Liver (tissue), 9 donors: ENCODE data around the gene PRPH. TPM values are rescaled to one million over a fixed set of nuclear protein-coding genes. Genes with fewer than 3 reads are reported as not detected.

ENCODE experiments used
- DNase-seq: peaks from one replicate; pipeline ENCODE4 v3.0.0-alpha.2; 2017; ENCODE audit warnings: low spot score
- H3K27ac ChIP-seq, 2 donors: one replicate each; pipeline ENCODE4 v1.7.0; 2013; ENCODE audit warnings: inconsistent platforms in 2 of 2, low read length in 2 of 2, control low read depth in 1 of 2, low read depth in 1 of 2, mild to moderate bottlenecking in 1 of 2
- H3K27me3 ChIP-seq, 4 donors: one replicate each; pipeline versions ENCODE4 v1.6.1 to v1.7.0; 2013; ENCODE audit warnings: low read length in 3 of 4, inconsistent platforms in 1 of 4, mild to moderate bottlenecking in 1 of 4, moderate library complexity in 1 of 4; ENCODE audit not compliant: control insufficient read depth in 4 of 4, insufficient read depth in 4 of 4
- H3K36me3 ChIP-seq, 4 donors: one replicate each; pipeline versions ENCODE4 v1.6.1 to v1.7.0; 2013; ENCODE audit warnings: low read length in 3 of 4, mild to moderate bottlenecking in 3 of 4, low read depth in 1 of 4, moderate library complexity in 1 of 4; ENCODE audit not compliant: control insufficient read depth in 4 of 4, insufficient read depth in 3 of 4
- H3K4me1 ChIP-seq, 4 donors: one replicate each; pipeline versions ENCODE4 v1.6.1 to v1.7.0; 2013; ENCODE audit warnings: low read length in 3 of 4, mild to moderate bottlenecking in 3 of 4, moderate library complexity in 1 of 4; ENCODE audit not compliant: control insufficient read depth in 4 of 4, insufficient read depth in 4 of 4
- H3K4me3 ChIP-seq, 3 donors: one replicate each; pipeline versions ENCODE4 v1.6.1 to v1.7.0; 2013; ENCODE audit warnings: low read length in 3 of 3, control low read depth in 1 of 3, low read depth in 1 of 3, mild to moderate bottlenecking in 1 of 3
- H3K9ac ChIP-seq, 2 donors: one replicate each; pipeline ENCODE4 v1.7.0; 2013; ENCODE audit warnings: low read length in 2 of 2, mild to moderate bottlenecking in 2 of 2, moderate library complexity in 2 of 2, control low read depth in 1 of 2, low read depth in 1 of 2
- H3K9me3 ChIP-seq, 4 donors: one replicate each; pipeline versions ENCODE4 v1.6.1 to v1.7.0; 2013; ENCODE audit warnings: low read length in 3 of 4; ENCODE audit not compliant: control insufficient read depth in 4 of 4
- EGR1 ChIP-seq, 2 donors: IDR thresholded peaks; 2 replicates each; pipeline ENCODE4 v1.6.1; 2016 to 2018; ENCODE audit warnings: antibody characterized with exemption in 2 of 2, low read depth in 2 of 2
- FOXA1 ChIP-seq: IDR thresholded peaks from 2 replicates; pipeline ENCODE4 v1.6.1; 2016; ENCODE audit warnings: antibody characterized with exemption
- FOXA2 ChIP-seq: IDR thresholded peaks from 2 replicates; pipeline ENCODE4 v1.6.1; 2016; ENCODE audit warnings: antibody characterized with exemption
- GABPA ChIP-seq, 2 donors: IDR thresholded peaks in 1 of 2; conservative IDR thresholded peaks in 1 of 2; 2 replicates each; pipeline ENCODE4 v1.6.1; 2016; ENCODE audit warnings: antibody characterized with exemption in 2 of 2, mild to moderate bottlenecking in 1 of 2, moderate library complexity in 1 of 2
- HNF4A ChIP-seq, 2 donors: conservative IDR thresholded peaks; 2 replicates each; pipeline ENCODE4 v1.6.1; 2016; ENCODE audit warnings: antibody characterized with exemption in 2 of 2, mild to moderate bottlenecking in 2 of 2
- HNF4G ChIP-seq: IDR thresholded peaks from 2 replicates; pipeline ENCODE4 v1.6.1; 2016; ENCODE audit warnings: antibody characterized with exemption
- JUND ChIP-seq, 2 donors: IDR thresholded peaks; 2 replicates each; pipeline ENCODE4 v1.6.1; 2016; ENCODE audit warnings: antibody characterized with exemption in 2 of 2
- NR2F2 ChIP-seq: IDR thresholded peaks from 2 replicates; pipeline ENCODE4 v1.6.1; 2016; ENCODE audit warnings: antibody characterized with exemption
- RAD21 ChIP-seq, 2 donors: IDR thresholded peaks; 2 replicates each; pipeline ENCODE4 v1.6.1; 2016; ENCODE audit warnings: antibody characterized with exemption in 2 of 2, mild to moderate bottlenecking in 2 of 2
- RXRA ChIP-seq, 2 donors: IDR thresholded peaks; 2 replicates each; pipeline ENCODE4 v1.6.1; 2017 to 2018; ENCODE audit warnings: antibody characterized with exemption in 2 of 2, mild to moderate bottlenecking in 1 of 2
- SP1 ChIP-seq: IDR thresholded peaks from 2 replicates; pipeline ENCODE4 v1.6.1; 2018; ENCODE audit warnings: antibody characterized with exemption, mild to moderate bottlenecking
- TAF1 ChIP-seq: conservative IDR thresholded peaks from 2 replicates; pipeline ENCODE4 v1.6.1; 2016; ENCODE audit warnings: antibody characterized with exemption, mild to moderate bottlenecking
- YY1 ChIP-seq: IDR thresholded peaks from 2 replicates; pipeline ENCODE4 v1.6.1; 2016; ENCODE audit warnings: antibody characterized with exemption, mild to moderate bottlenecking
- WGBS: extraction: QIAGEN DNeasy Blood & Tissue Kit; methylation state at CpG from one replicate; pipeline ENCODE4 v1.1.7; 2013; 5-methylcytosine and 5-hydroxymethylcytosine counted together
- polyA plus RNA-seq, 2 donors: library from polyadenylated mRNA; stranded (reverse) in 1 of 2; unstranded in 1 of 2; fragments of 200-250 nt in 1 of 2; fragments of >200 nt in 1 of 2; fragmentation: Nextera tagmentation in 1 of 2; extraction: Ambion mirVana in 1 of 2; gene quantifications; one replicate each; pipeline versions ENCODE4 v1.2.1 to v1.2.3, GENCODE V29; 2013 to 2015
- total RNA-seq, 2 donors: library from RNA; depleted of rRNA; stranded (reverse); fragments of >200 nt; gene quantifications; one replicate each; pipeline ENCODE4 v1.2.3, GENCODE V29; 2014
- TF ChIP-seq, protein P1 (sequence below): IDR thresholded peaks from 2 replicates; pipeline ENCODE4 v1.6.1; 2016; ENCODE audit warnings: antibody characterized with exemption
- TF ChIP-seq, protein P2 (sequence below): IDR thresholded peaks from 2 replicates; pipeline ENCODE4 v1.6.1; 2016; ENCODE audit warnings: antibody characterized with exemption, mild to moderate bottlenecking
- TF ChIP-seq, protein P3 (sequence below): IDR thresholded peaks from 2 replicates; pipeline ENCODE4 v1.6.1; 2016; ENCODE audit warnings: antibody characterized with exemption
- TF ChIP-seq, protein P4 (sequence below): fragments of 150-350 bp; IDR thresholded peaks from 2 replicates; pipeline ENCODE4 v1.5.1; 2017; ENCODE audit warnings: improper control_type of control experiment, low read depth, low read length; ENCODE audit not compliant: missing input control
- TF ChIP-seq, protein P5 (sequence below): IDR thresholded peaks from 2 replicates; pipeline ENCODE4 v1.6.1; 2016; ENCODE audit warnings: antibody characterized with exemption
- donor health status: healthy.
- donor health status: healthy.
- donor health status: healthy.
- donor health status: healthy.
- donor health status: healthy.

The PRPH gene
- total and polyA plus RNA-seq, 4 donors = 0.05 TPM; not detected in 3

DNA sequence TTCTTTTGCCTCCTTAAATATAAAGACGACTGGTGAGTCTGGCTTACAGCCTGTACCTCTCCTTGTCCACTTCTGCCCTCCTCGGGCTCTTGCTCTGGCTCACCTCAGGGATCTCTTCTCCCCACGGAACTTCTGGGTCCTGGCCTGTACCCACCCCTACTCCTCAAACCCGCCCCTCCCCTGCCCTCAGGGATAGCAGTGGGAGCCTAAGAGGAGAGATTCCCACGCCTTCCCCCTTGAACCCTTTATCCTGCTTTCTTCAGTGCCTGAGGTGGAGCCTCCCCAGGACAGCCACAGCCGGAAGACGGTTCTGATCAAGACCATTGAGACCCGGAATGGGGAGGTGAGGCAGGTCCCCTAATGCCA, 2.7 kb downstream of the PRPH start:
- no peak overlapping the region for H3K27ac ChIP-seq

More for the DNA sequence above, 2.7 kb downstream of the PRPH start:
- H3K4me3 ChIP-seq = no peak overlapping the region
- no peak overlapping the region for H3K9ac ChIP-seq
- peaks cover 7 to 13% (median 11%) of the 10 kb centered on the region in 4 donors for H3K27me3 ChIP-seq
- H3K4me1 ChIP-seq = peaks cover 0 to 14% (median 7%) of the 10 kb centered on the region in 4 donors
- DNase-seq = no peak
- no peaks in the 10 kb centered on the region for H3K36me3 ChIP-seq
- TF ChIP-seq YY1 (no peak), GABPA (IDR thresholded peaks at IDR 0.05 in 1 of 2, conservative IDR thresholded peaks at IDR 0.05 in 1 of 2) (no peak), JUND (IDR thresholded peaks at IDR 0.05) (no peak), SP1 (no peak), FOXA2 (no peak), NR2F2 (no peak), EGR1 (IDR thresholded peaks at IDR 0.05; ENCODE audit: low read depth in 2 of 2) (no peak), RAD21 (IDR thresholded peaks at IDR 0.05) (no peak), HNF4A (conservative IDR thresholded peaks at IDR 0.05) (no peak), TAF1 (no peak), HNF4G (no peak), RXRA (IDR thresholded peaks at IDR 0.05) (no peak), FOXA1 (no peak)
- TF ChIP-seq, protein P1, sequence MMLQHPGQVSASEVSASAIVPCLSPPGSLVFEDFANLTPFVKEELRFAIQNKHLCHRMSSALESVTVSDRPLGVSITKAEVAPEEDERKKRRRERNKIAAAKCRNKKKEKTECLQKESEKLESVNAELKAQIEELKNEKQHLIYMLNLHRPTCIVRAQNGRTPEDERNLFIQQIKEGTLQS = no peak
- TF ChIP-seq, protein P2, sequence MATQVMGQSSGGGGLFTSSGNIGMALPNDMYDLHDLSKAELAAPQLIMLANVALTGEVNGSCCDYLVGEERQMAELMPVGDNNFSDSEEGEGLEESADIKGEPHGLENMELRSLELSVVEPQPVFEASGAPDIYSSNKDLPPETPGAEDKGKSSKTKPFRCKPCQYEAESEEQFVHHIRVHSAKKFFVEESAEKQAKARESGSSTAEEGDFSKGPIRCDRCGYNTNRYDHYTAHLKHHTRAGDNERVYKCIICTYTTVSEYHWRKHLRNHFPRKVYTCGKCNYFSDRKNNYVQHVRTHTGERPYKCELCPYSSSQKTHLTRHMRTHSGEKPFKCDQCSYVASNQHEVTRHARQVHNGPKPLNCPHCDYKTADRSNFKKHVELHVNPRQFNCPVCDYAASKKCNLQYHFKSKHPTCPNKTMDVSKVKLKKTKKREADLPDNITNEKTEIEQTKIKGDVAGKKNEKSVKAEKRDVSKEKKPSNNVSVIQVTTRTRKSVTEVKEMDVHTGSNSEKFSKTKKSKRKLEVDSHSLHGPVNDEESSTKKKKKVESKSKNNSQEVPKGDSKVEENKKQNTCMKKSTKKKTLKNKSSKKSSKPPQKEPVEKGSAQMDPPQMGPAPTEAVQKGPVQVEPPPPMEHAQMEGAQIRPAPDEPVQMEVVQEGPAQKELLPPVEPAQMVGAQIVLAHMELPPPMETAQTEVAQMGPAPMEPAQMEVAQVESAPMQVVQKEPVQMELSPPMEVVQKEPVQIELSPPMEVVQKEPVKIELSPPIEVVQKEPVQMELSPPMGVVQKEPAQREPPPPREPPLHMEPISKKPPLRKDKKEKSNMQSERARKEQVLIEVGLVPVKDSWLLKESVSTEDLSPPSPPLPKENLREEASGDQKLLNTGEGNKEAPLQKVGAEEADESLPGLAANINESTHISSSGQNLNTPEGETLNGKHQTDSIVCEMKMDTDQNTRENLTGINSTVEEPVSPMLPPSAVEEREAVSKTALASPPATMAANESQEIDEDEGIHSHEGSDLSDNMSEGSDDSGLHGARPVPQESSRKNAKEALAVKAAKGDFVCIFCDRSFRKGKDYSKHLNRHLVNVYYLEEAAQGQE = no peak
- TF ChIP-seq, protein P3, sequence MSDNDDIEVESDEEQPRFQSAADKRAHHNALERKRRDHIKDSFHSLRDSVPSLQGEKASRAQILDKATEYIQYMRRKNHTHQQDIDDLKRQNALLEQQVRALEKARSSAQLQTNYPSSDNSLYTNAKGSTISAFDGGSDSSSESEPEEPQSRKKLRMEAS = no peak
- TF ChIP-seq, protein P4, sequence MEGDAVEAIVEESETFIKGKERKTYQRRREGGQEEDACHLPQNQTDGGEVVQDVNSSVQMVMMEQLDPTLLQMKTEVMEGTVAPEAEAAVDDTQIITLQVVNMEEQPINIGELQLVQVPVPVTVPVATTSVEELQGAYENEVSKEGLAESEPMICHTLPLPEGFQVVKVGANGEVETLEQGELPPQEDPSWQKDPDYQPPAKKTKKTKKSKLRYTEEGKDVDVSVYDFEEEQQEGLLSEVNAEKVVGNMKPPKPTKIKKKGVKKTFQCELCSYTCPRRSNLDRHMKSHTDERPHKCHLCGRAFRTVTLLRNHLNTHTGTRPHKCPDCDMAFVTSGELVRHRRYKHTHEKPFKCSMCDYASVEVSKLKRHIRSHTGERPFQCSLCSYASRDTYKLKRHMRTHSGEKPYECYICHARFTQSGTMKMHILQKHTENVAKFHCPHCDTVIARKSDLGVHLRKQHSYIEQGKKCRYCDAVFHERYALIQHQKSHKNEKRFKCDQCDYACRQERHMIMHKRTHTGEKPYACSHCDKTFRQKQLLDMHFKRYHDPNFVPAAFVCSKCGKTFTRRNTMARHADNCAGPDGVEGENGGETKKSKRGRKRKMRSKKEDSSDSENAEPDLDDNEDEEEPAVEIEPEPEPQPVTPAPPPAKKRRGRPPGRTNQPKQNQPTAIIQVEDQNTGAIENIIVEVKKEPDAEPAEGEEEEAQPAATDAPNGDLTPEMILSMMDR = no peak
- TF ChIP-seq, protein P5, sequence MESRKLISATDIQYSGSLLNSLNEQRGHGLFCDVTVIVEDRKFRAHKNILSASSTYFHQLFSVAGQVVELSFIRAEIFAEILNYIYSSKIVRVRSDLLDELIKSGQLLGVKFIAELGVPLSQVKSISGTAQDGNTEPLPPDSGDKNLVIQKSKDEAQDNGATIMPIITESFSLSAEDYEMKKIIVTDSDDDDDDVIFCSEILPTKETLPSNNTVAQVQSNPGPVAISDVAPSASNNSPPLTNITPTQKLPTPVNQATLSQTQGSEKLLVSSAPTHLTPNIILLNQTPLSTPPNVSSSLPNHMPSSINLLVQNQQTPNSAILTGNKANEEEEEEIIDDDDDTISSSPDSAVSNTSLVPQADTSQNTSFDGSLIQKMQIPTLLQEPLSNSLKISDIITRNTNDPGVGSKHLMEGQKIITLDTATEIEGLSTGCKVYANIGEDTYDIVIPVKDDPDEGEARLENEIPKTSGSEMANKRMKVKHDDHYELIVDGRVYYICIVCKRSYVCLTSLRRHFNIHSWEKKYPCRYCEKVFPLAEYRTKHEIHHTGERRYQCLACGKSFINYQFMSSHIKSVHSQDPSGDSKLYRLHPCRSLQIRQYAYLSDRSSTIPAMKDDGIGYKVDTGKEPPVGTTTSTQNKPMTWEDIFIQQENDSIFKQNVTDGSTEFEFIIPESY = no peak
- no peaks in the 10 kb centered on the region for H3K9me3 ChIP-seq
- 21% methylated on average over 8 of the region's 8 CpGs for WGBS
